T-helper 2 cell treated with Interferon-gamma antibody and Interleukin-4, amounts not matched to agents 5 μg/mL and 100 μg/mL, for 36 hours (primary cell): ENCODE measurements around the gene LMX1B.

Source experiments
- DNase-seq: peaks from one replicate; pipeline ENCODE4 v3.0.0; 2021; ENCODE audit warnings: low spot score
- H3K27ac Mint-ChIP-seq: one replicate; pipeline ENCODE4 v1.8.0; 2021; ENCODE audit warnings: mild to moderate bottlenecking, mixed read lengths
- H3K27me3 Mint-ChIP-seq: one replicate; pipeline ENCODE4 v1.8.0; 2021; ENCODE audit warnings: low read depth, mixed read lengths
- H3K36me3 Mint-ChIP-seq: one replicate; pipeline ENCODE4 v1.8.0; 2021; ENCODE audit warnings: low read depth, mixed read lengths
- H3K4me1 Mint-ChIP-seq: one replicate; pipeline ENCODE4 v1.8.0; 2021; ENCODE audit warnings: low read depth, mixed read lengths
- H3K4me3 Mint-ChIP-seq: one replicate; pipeline ENCODE4 v1.8.0; 2022; ENCODE audit warnings: mild to moderate bottlenecking, moderate library complexity, mixed read lengths
- H3K9me3 Mint-ChIP-seq: one replicate; pipeline ENCODE4 v1.8.0; 2021; ENCODE audit warnings: mixed read lengths

The LMX1B gene

DNA sequence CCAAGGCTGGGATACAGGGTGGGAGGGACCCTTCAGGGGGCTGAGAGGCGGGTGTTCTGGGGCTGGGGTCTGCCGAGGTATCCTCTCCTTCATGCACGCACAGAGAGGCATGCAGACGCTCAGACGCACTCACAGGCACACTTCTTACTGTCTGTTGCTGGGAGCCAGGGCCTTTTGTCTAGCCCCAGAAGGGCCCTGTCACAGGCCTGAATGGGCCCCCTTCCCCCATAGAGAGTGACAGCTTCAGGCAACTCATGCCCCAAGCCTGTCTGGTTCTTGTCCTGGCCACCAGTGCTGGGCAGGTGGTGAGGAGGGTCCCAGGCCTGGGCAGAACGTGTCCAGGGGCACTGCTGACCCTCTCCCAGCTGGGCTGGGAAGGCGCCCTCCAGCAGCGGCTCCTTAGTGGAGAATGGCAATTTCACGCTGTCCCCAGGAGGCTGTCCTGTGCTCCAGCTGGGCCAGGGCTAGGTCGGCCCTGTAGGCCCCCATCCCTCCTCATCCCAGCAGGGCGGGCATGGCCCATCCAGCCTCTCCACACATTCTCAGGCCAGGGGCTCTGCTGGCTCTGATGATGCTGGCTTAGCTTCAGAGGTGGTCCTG is 45.3 kb downstream of the LMX1B start:
- DNase-seq = no peak
- Mint-ChIP-seq H3K4me1 (no peaks in the 10 kb centered on the region), H3K9me3 (no peaks in the 10 kb centered on the region), H3K36me3 (no peaks in the 10 kb centered on the region), H3K27ac (no peak overlapping the region), H3K27me3 (peaks cover 9% of the 10 kb centered on the region), H3K4me3 (no peak overlapping the region)

DNA sequence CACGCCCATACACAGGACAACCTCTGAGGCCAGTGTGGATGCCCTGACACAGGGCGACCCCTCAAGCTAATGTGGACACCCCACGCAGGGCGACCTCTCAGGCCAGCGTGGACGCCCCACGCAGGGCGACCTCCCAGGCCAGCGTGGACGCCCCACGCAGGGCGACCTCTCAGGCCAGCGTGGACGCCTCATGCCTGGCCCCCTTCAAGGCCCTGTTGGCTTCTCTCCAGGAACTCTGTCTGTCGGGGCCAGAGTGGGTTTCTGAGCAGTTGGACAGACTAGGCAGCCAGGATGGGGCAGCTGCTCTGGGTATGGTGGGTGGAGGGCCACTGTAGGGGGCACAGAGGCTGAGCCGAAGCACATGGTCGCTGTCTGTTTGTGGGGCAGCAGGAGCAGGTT is 47.4 kb downstream of the LMX1B start:
- H3K36me3 Mint-ChIP-seq = no peaks in the 10 kb centered on the region
- no peak overlapping the region for H3K27ac Mint-ChIP-seq

DNA sequence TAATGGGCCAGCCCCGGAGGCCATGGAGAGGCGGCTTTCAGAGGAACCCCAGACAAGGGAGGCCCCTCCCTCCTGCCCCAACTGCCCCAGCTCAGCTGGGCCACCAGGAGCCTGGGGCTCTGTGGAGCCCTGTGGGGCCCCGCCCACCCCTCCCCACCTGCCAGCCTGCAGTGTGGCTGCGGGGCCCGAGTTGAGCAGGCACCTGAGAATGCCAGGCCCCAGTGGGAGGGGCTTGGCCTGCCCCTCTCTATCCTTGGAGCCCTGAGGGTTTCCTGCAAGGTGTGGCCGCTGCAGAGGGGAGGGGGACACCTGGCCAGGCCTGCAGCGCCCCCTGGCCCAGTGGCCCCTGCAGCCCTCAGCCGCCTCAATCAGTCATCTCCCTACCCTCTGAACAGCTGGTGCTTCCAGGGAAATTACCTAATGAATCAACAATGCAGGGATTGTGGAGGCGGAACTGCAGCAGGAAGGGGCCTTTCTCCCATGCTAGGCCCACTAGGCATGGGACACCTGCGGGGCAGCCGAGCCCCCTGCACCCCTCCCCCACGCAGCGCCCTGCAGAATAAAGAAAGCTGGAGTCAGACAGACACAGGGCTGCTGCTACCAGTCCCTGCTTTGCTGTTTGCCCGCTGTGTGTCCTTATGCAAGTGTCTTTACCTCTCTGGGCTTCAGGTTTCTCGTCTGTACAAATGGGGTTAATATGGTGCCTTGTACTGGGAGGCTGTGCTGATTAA is 48.0 kb downstream of the LMX1B start:
- Mint-ChIP-seq H3K27me3 (peaks cover 17% of the 10 kb centered on the region), H3K4me3 (no peak overlapping the region)
- DNase-seq = no peak

More for the DNA sequence above, 47.4 kb downstream of the LMX1B start:
- H3K27me3 Mint-ChIP-seq = peaks cover 12% of the 10 kb centered on the region
- H3K9me3 Mint-ChIP-seq = no peaks in the 10 kb centered on the region
- no peaks in the 10 kb centered on the region for H3K4me1 Mint-ChIP-seq
- no peak for DNase-seq
- H3K4me3 Mint-ChIP-seq = no peak overlapping the region

DNA sequence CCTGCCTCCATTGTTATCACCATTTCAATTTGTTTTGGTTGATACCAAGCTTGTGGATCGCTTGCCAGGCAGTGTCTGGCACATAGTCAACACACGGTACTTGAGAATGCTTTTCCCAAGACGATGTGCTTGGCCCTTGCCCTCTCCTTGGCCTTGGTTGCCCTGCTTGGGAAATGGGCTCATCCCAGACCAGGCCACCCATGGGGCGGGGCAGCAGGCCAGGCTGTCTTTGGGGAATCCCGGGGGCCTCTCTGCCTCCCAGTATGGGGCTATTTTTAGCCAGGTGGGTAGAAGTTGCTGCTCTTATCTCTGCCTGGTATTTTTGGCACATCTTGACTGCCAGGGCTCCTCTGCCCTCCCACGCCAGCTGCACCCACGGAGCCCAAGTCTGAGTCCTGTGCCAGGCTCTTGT is 49.9 kb downstream of the LMX1B start:
- no peak for DNase-seq
- no peak overlapping the region for H3K27ac Mint-ChIP-seq
- H3K27me3 Mint-ChIP-seq = peaks cover 18% of the 10 kb centered on the region
- H3K9me3 Mint-ChIP-seq = no peaks in the 10 kb centered on the region
- H3K4me3 Mint-ChIP-seq = no peak overlapping the region
- no peaks in the 10 kb centered on the region for H3K36me3 Mint-ChIP-seq
- H3K4me1 Mint-ChIP-seq = no peaks in the 10 kb centered on the region

More for the DNA sequence above, 48.0 kb downstream of the LMX1B start:
- Mint-ChIP-seq H3K4me1 (no peaks in the 10 kb centered on the region), H3K9me3 (no peaks in the 10 kb centered on the region), H3K36me3 (no peaks in the 10 kb centered on the region), H3K27ac (no peak overlapping the region)

DNA sequence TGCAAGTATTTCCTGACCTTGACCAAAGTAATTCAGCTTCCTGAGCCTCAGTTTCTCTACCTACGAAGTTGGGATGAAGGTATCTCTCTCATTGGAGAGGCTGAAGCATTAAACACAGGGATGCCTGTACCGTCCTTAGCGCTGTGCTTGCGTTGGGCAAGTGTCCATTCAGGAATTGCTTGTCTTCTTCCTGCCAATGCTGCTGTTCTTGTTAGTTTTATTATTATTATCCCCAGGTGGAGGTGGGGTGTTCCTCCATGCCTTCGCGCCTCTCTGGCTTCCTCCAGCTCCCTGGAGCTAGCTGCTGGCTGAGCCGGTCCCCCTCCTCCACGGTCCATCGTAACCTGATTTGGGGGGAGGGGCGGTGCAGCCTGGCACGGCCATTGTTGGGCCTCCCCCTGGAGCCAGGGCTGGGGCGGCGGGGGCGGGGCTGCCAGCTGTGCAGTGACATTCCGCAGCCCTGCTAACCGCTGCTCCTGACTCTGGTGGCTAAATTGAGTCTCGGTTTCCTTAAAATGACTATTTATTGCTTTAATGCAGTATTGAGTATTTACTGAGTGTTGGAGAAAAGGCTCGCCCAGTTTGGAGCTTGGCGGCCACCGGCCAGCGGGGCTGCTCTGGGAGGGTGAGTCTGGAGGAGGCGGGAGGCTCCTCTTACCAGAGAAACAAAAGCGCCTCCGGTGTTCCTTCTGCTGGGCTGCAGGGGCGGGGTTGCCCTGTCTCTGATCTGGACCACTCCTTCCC is 51.3 kb downstream of the LMX1B start:
- H3K4me1 Mint-ChIP-seq = no peaks in the 10 kb centered on the region
- no peak for DNase-seq
- no peak overlapping the region for H3K27ac Mint-ChIP-seq
- H3K27me3 Mint-ChIP-seq = peaks cover 18% of the 10 kb centered on the region
- no peak overlapping the region for H3K4me3 Mint-ChIP-seq
- H3K9me3 Mint-ChIP-seq = no peaks in the 10 kb centered on the region
- no peaks in the 10 kb centered on the region for H3K36me3 Mint-ChIP-seq

DNA sequence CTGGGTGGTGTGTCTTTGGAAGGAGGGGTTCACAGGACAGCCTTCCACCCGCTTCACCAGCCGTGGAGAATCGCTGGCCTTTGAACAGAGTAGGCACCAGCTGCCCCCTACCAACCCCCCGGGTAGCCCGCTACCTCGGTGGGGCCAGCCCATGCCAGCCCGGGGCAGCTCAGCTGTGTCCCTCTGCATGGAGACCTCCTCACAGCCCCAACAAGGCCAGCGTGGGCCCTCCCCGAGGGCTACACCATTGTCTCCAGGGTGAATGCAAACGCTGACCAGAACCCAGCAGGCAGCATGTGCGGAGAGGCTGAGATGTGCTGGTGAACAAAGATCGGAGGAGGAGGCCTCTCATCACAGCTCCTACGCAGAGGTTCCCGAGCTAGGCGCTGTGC is 51.9 kb downstream of the LMX1B start:
- Mint-ChIP-seq H3K36me3 (no peaks in the 10 kb centered on the region), H3K4me3 (no peak overlapping the region), H3K4me1 (no peaks in the 10 kb centered on the region), H3K9me3 (no peaks in the 10 kb centered on the region), H3K27ac (no peak overlapping the region), H3K27me3 (peaks cover 18% of the 10 kb centered on the region)
- DNase-seq = no peak

DNA sequence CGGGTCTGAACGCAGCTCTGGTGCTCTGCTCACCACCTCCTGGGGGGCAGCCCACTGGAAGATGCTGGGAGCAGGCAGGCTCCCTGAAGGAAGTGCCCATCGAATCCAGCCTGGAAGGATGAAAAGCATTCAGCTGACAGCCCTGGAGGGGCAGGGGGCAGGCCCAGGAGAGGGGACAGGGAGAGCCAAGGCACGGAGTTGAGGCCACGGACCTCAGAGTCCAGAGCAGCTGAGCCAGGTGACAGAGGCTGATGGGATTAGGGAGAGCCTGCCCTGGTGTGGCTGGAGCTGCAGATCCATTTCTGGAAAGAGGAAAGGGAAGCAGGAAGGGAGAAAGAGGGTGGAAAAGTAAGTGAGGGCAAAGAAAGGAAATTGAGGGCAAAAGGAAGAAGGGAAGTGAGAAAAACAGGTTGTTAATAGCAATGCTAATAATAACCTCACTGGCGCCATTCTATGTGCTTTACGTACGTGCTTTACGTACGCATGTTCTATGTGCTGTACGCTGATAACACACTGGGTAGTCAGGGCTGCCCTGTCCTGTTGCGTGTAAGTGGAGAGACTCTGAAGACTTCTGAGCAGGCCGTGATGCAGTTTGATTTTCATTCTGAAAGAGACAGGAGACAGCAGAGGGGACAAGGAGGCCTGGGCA is 52.6 kb downstream of the LMX1B start:
- no peak for DNase-seq
- H3K27me3 Mint-ChIP-seq = peaks cover 18% of the 10 kb centered on the region
- H3K27ac Mint-ChIP-seq = no peak overlapping the region
- no peaks in the 10 kb centered on the region for H3K36me3 Mint-ChIP-seq
- H3K4me3 Mint-ChIP-seq = no peak overlapping the region
- H3K4me1 Mint-ChIP-seq = no peaks in the 10 kb centered on the region
- no peaks in the 10 kb centered on the region for H3K9me3 Mint-ChIP-seq

DNA sequence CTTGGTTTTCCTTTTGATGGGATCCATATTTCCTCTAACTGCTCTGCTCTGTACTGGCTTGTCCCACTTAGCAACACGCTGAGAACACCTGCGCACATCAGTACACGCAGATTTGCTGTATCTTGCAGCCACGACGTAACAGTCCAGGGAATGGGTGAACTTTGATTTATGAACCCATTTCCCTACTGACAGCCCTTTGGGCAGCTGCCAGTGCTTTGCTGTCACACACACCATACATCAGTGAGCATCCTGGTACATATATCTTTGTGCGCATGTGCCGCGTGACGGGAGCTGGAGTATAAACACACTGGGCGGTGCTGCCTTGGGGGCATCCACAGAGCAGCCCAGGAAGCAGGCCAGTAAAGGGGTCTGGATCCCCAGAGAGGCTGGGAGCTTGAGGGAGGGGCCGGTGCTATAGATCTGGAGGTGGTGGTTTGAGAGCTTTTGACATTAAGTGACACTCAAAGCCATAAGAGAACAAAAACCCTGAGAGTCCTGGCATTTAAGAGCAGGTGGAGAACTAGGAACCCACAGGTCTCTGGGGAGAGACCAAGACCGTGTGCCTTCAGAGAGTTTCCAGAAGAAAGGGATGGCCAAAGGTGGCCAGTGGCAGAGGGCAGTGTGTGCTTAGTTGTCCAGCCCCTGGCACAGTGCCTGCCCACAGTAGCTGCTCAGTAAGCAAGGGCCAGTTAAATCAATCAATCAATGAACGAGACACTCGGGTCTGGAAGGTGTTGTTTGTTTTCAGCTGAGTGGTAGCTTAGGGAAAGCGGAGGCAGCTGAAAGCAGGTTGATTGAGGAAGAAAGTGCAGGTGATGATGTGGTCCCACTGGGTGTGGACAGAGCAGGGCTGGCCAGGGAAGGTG is 53.7 kb downstream of the LMX1B start:
- no peaks in the 10 kb centered on the region for H3K9me3 Mint-ChIP-seq
- no peaks in the 10 kb centered on the region for H3K36me3 Mint-ChIP-seq
- H3K4me1 Mint-ChIP-seq = no peaks in the 10 kb centered on the region
- no peak overlapping the region for H3K4me3 Mint-ChIP-seq
- peaks cover 25% of the 10 kb centered on the region for H3K27me3 Mint-ChIP-seq
- DNase-seq = no peak
- no peak overlapping the region for H3K27ac Mint-ChIP-seq

DNA sequence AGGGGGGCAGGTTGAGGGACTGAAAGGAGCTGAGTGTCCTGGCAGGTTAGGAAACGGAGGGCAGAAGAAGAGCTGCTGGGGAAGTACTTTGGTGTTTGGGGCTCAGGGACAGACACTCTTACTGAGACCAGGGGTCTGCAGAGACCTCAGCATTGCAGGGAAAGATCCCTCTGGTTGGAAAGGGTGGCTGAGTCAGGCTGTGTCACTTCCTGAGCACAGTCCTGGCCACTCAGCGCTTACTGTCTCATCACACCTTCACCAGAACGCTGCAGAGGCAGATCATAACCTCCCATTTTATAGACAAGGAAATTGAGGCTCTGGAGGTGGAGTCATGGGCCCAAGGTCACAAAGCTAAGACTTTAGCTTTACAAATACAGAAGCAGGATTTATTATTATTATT is 54.3 kb downstream of the LMX1B start:
- no peak for DNase-seq

DNA sequence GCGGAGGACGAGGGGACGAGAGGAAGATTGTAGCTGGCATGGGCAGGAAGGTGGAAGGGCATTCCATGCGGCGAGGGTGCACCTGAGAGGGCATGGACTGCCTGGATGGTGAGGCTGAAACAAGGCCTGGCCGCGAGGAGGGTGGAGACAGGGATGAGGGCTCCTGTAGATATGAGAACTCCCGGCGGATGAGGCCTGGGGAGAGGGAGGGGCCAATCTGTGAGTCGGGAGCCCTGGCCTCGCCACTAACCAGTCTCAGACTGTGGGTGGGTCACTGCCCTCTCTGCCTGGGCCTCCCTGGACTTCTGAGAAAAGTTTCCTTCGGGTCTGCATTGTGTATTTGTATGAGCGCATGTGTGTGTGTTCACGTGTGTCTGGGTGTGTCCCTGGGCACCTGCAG is 55.4 kb downstream of the LMX1B start:
- Mint-ChIP-seq H3K9me3 (no peaks in the 10 kb centered on the region), H3K36me3 (no peaks in the 10 kb centered on the region), H3K27ac (no peak overlapping the region), H3K27me3 (peaks cover 34% of the 10 kb centered on the region), H3K4me1 (no peaks in the 10 kb centered on the region), H3K4me3 (no peak overlapping the region)
- DNase-seq = no peak

More for the DNA sequence above, 54.3 kb downstream of the LMX1B start:
- no peaks in the 10 kb centered on the region for H3K36me3 Mint-ChIP-seq
- peaks cover 26% of the 10 kb centered on the region for H3K27me3 Mint-ChIP-seq
- no peaks in the 10 kb centered on the region for H3K4me1 Mint-ChIP-seq
- no peaks in the 10 kb centered on the region for H3K9me3 Mint-ChIP-seq
- no peak overlapping the region for H3K4me3 Mint-ChIP-seq
- H3K27ac Mint-ChIP-seq = no peak overlapping the region

DNA sequence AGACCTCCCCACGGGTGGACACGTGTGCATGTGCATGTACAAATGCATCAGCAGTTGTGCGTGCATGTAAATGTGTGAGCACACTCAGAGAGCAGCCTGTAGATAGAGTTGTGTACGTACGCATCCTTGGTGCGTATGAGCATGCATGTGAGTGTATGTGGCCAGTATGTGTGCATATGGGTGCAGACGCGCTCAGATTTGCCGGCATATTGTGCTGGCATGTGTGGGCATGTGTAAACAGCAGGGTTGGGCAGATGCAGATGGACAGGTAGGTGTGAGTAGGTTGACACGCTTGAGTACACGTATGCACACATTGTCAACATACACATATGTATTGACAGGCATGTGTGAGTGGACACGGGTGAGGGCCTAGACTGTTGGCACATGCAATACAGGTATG is 56.5 kb downstream of the LMX1B start:
- no peak for DNase-seq
- no peak overlapping the region for H3K4me3 Mint-ChIP-seq
- H3K36me3 Mint-ChIP-seq = no peaks in the 10 kb centered on the region
- peaks cover 42% of the 10 kb centered on the region for H3K27me3 Mint-ChIP-seq
- no peaks in the 10 kb centered on the region for H3K9me3 Mint-ChIP-seq
- H3K27ac Mint-ChIP-seq = no peak overlapping the region
- no peaks in the 10 kb centered on the region for H3K4me1 Mint-ChIP-seq

DNA sequence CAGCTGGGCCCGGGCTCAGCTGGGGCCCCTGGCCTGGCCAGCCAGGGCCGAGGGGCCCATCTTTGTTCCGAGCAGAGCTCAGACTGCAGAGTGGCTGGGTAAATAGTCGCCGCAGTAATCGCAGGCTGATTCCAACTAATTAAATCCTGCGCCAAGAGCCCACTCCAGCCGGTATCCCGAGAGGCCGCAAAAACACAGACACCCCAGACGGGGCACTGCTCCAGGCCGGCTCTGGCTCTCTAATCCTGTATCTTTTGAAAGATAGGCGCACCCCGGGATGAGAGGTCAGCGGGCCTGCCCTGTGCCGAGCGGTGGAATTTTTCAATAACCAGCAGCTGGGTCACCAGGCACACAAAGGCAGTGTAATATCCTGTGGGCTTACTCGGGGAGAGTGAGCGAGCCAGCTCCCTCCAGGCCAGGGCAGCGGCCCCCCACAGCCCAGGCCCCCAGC is 57.7 kb downstream of the LMX1B start:
- no peaks in the 10 kb centered on the region for H3K36me3 Mint-ChIP-seq
- H3K27ac Mint-ChIP-seq = no peak overlapping the region
- peaks cover 41% of the 10 kb centered on the region for H3K27me3 Mint-ChIP-seq
- no peak for DNase-seq
- H3K4me3 Mint-ChIP-seq = no peak overlapping the region
- H3K4me1 Mint-ChIP-seq = no peaks in the 10 kb centered on the region
- no peaks in the 10 kb centered on the region for H3K9me3 Mint-ChIP-seq

DNA sequence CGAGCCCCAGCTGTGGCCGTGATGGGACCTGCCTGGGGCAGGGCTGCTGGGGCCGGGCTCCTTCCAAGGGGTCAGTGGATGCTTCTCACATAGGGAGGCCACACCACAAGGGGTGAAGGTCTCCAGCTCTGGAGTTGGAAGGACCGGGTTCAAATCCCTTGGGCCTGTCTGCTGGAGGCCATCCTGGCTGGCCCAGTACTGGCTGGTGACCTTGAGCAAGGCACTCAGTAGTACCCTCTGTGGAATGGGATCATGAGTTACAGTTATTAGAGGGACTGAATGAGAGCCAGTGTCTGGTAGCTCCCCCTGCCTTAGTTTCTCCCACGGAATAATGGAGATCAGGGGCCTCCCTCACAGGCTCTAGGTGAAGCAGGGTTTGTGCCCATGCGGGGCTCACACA is 58.3 kb downstream of the LMX1B start:
- Mint-ChIP-seq H3K36me3 (no peaks in the 10 kb centered on the region), H3K4me3 (no peak overlapping the region), H3K27me3 (peaks cover 43% of the 10 kb centered on the region), H3K4me1 (no peaks in the 10 kb centered on the region), H3K27ac (no peak overlapping the region), H3K9me3 (no peaks in the 10 kb centered on the region)
- no peak for DNase-seq
